GM12801 (cell line): ENCODE data around the gene GPR152.

Experiments
- TF ChIP-seq, protein P1 (sequence below): IDR thresholded peaks from one replicate; pipeline ENCODE4 v1.5.1; 2011; ENCODE audit warnings: control low read depth; ENCODE audit not compliant: insufficient read length; ENCODE audit errors: extremely low read depth

Gene GPR152

DNA sequence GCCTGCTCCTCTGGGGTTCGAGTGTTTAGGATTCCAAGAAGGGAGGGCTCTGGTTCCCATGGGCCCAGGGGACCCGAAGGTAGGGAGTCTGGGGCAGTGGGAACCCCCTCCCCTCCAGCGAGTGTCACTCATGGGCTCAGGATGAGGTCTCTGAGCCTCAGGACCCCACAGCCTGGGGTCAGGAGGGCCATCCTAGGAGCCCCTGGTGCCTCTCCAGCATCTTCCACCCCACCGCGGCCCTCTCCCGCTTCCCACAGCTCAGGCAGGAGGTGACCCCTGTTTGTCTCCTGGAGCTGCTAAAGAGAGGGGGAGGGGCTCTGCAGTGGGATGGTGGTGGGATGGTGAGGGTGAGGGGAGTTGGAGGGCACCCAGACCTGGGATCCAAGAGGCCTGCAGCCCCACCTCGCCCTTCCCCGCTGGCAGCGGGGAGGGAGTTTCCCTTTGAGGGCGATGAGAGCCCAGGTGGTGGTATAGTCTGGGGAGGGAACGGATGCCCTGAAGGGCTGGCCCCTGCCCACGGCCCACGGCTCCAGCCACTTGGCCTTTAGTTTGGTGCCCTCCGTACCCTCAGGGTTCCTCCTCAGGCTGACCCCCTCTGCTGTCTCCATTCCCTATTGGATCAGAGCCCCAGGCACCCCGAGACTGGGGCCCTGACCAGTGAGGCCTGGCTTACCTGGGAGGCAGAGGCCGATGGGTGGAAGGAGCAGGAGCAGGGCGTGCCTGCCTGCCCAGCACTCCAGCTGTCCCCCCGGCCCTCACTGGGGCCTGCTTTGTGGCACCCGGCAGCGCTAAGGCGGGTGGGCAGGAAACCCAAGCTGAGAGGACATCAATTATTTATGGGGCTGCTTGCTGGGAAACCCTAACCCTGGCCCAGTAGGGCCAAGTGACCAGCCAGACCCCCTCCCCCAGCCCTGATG, 1.5 kb upstream of the GPR152 start:
- TF ChIP-seq, protein P1, sequence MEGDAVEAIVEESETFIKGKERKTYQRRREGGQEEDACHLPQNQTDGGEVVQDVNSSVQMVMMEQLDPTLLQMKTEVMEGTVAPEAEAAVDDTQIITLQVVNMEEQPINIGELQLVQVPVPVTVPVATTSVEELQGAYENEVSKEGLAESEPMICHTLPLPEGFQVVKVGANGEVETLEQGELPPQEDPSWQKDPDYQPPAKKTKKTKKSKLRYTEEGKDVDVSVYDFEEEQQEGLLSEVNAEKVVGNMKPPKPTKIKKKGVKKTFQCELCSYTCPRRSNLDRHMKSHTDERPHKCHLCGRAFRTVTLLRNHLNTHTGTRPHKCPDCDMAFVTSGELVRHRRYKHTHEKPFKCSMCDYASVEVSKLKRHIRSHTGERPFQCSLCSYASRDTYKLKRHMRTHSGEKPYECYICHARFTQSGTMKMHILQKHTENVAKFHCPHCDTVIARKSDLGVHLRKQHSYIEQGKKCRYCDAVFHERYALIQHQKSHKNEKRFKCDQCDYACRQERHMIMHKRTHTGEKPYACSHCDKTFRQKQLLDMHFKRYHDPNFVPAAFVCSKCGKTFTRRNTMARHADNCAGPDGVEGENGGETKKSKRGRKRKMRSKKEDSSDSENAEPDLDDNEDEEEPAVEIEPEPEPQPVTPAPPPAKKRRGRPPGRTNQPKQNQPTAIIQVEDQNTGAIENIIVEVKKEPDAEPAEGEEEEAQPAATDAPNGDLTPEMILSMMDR, result no peak

DNA sequence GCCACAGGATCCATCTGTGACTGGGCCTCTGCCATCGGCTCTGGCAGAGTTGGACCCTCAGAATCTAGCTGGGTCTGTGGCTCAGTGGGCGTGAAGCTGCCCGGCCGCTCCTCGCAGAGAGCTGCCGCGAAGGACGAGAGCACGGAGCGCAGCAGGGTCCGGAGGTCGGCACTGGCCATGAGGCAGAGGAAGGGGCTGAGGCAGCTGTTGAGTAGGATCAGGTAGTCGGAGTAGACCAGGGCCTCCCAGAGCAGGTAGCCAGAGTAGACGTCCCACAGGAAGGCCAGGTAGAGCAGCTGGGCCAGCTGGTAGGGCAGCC, 912 bp downstream of the GPR152 start:
- TF ChIP-seq, protein P1, result no peak

DNA sequence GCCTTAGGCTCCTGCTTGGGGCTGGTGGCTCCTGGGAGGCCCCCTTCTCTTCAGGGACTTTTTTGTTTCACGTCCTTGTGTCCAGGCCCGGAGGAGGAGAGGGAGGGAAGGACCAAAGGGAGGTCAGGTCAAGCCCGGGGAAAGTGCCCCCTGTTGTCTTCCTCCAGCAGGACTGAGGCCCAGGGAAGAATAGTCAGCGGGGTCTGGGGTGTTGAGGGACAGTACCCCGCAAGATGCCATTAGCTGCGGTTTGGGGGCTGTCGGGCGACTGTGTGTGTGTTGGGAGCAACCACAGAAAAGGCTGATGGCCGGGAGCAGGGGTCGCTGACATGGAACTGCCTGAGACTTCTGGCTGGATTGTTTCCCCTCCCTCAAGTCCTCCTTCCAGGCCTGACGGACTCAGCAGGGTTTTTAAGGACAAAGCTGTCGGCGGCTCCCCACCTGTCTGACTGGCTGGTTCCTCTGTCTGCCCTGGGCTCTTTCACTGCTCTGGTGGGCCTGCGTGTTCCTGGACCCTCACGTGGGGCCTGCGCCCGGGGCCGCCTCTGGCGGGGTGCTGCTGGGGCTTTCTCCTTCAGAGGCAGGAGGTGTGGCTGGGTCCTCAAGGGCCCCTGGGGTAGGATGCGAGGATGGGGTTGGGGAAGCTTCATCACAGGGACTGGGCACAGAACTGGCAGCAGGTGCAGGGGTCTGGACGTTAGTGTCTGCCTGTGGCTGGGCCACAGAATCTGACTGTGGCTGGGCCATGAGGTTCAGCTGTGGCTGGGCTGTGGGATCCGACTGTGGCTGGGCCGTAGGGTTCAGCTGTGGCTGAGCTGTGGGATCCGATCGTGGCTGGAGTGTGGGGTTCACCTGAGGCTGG, 1.5 kb downstream of the GPR152 start:
- TF ChIP-seq, protein P1, result no peak

DNA sequence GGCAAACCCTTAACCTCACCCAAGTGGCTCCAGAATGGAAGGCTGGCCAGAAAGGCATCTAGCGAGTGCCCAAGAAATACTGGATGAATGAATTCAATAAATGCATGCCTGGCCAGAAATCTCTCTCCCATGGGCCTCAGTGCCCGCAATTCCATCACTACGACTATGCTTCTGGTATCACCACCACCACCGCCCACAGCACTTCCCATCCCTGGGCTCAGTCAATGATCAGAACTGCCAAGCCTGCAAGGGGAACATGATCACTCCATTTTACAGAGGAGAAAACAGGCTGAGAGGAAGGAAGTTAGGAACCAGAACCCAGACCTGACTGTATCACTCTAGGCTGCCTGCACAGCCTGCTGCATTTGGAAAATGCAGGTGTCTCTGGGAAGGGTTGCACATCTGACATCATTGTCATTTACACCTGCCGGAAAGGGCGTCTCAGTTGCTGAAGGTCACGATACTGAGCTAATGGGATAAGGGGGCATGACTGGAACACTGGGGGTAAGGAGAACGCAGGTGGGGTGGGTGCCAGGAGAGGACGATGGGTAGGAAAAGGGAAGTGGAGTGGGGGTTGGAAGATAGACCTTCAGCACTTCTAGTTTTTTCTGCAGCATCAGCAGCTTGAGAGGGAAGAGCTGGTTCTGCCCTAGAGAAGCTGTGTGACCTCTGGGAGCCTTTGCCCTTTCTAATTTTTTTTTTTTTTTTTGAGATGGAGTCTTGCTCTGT, 3.2 kb downstream of the GPR152 start:
- TF ChIP-seq, protein P1, result no peak

DNA sequence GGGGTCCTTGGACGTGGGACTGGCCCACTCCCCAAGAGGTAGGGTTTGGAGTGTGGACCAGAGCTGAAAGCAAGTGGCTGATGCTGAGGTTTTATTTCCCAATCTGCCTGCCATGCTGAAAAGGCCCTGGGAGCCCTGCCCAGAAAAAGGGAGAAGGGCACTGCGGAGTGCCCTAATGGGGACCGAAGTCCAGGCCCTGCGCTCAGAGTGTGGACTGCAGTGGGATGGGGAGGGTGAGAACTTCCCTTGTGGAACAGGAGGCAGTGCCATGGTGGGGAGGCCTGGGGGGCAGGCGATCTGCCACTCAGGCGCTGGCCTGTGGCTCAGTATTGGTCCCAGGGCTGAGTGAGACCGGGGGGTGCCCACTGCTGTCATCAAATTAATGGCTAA, 4.3 kb downstream of the GPR152 start:
- TF ChIP-seq, protein P1, result no peak

DNA sequence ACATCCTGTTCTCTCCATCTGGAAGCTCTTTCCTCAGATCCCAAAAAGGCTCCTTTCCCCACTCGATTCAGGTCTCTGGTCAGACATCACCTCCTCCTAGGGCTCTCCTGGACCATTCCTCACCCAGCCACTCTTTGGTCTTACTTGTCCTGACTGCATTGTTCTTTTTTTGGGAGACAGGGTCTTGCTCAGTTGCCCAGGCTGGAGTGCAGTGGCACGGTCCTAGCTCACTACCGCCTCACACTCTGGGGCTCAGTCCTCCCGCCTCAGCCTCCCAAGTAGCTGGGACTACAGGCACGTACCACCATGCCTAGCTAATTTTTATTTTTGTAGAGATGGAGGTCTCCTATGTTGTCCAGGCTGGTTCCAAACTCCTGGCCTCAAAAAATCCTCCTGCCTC, 7.0 kb downstream of the GPR152 start:
- TF ChIP-seq, protein P1, result no peak
